ENCODE results near the gene HOTAIR.

Gene HOTAIR

DNA sequence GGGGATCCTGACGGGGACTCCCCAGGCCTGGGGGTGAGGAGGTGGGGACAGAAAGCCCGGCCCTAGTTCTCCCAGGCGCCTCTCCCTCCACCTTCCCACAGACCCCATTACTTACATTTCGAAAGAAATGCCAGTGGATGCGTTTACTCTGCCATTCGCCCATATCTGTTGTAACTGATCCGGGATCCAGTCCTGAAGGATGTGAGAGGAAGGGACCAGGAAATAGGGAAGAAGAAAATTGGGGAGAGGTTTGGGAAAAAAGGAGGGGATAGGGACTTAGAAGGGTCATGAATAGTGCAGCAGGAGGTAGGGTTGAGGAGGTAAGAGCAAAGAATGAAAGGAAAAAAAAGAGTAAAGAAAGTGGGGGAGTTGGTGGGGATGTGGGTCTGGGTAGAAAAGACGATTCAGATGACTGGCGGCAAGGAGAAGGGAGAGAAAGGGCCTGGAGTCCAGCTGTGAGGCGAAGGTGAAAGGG is 18.9 kb downstream of the HOTAIR start:
- no peak for DNase-seq

DNA sequence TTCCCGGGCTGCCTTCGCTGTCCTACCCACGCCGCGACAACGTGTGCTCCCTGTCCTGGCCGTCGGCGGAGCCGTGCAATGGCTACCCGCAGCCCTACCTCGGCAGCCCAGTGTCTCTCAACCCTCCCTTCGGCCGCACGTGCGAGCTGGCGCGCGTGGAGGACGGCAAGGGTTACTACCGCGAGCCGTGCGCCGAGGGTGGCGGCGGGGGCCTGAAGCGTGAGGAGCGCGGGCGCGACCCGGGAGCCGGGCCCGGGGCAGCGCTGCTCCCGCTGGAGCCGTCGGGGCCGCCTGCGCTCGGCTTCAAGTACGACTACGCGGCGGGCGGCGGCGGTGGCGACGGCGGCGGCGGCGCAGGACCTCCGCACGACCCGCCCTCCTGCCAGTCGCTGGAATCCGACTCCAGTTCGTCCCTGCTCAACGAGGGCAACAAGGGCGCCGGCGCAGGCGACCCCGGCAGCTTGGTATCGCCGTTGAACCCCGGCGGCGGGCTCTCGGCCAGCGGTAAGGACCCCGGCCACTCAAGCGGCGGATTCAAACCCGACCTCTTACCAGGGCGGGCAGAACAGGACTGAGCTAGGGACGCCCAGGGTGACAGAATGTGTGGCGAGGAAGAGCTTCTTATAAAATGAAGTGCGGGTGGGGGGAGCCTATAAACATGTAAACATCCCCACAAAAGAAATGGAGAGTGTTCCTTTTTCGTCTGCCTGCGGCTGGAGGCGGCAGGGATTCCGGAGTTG is 19.5 kb downstream of the HOTAIR start:
- no peak for DNase-seq

DNA sequence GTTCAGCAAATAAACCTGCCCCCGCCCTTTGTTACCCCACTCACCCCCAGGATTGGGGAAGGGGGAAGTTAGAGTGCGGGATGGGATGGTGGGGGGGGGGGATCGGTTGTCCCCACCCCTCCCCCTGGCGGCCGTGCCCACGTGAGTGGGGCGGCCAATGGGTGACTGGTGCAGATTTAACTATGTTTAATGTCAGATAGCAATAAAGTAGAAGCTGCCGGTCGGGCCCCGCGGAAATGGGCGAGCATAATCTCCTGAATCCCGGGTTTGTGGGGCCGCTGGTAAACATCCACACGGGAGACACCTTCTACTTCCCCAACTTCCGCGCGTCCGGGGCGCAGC is 20.1 kb downstream of the HOTAIR start, which contains the start of gene HOXC12:
TSS of gene HOXC12 (plus strand) at position 210 of the 342 bp plus-strand sequence. CDS start at position 237, 27 bp downstream.
- DNase-seq: no peak

DNA sequence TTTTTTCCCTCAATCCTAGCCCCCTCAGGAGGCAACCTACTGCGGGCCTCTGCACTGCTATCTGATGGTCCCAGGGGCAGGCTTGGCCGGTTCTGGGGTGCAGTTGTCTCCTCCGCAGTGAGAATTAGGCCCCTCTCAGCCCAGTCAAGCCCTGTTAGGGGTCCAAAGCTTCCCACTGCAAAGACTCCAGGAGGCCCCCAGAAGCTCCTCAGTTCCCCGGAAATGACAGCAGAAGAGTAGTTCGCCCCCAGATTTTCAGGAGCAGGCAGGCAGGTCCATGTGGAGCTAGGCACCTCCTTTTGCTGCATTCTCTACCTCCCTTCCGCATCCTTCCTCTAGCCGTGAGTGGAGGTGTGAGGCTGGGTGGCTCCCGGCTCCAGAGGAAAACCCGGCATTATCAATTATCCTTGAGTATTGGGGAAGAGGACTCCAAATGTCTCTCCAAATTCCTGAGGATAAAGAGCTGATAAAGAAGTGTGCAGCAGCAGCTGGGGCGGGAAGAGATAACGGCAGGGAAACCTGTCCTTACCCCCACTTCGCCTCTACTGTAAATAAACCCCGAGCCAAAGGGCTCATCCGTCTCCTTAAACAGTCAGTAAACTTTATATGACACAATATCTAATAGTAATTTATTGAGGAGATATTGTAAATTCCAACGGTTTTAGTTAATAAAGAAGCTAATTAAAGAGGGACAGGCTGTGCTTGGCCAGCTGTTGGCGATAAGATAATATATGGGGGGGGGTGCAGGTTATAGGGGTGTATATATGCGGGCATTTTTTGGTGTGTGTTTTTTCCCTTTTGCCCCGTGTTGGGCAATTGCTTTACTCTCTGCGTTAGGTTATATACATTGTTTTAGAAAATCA is 20.7 kb downstream of the HOTAIR start:
- no peak for DNase-seq

DNA sequence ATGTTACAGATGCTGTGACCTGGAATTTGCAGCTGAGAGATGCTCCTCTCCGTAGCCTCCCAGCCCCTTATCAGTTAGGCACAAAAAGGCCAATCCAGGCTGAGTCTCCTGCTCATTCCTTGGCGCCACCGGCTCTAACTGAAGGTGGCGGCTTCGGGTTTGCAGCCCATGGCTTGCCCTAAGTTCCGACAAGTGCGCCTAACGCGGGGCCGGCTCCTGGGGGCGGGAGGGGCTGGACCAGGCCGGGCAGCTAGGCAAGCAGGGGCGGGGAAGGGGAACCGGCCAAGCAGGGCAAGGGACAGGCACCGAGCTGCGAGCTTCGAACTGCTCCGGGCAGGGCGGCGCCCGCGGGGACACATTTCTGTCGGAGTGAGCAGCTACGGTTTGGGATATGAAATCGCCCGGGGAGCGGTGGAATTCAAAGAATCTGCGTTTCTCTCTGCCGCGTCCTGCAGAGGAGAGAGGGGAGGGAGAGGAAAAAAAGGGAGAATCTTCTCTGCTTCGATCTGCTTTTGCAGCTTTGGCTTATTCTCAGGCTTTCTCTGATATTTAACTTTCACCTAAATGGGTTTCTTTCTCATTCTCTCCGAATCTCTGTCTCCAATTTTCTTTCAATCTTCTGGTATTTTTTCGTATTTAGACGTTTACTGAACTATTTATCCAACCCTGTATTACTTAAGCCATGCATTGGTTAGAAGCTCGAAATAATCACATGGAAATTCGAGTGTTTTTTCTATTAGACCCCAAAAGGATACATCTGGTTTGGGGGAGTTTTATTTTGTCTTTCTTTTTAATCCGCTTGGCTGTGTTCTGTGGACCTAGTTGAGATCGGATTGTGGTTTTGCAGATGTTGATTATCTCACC is 21.7 kb downstream of the HOTAIR start:
- DNase-seq: no peak

DNA sequence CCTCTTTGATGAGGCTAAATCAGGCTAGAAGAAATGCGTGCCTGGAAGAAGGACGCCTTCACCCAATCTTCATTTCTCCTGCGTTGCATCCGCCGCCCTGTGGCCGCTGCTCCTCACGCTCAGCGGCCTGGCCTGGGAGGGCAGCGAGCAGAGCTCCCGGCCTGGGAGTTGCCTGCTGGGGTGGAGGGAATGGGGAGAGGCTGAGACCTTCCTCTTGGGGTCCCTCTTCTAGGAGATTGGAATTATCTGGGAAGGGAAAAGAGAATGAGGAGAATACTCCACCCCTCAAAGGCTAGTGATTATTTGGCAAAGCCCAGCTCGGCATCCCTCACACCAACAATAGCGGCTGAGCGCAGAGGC is 22.4 kb downstream of the HOTAIR start:
- DNase-seq: no peak

DNA sequence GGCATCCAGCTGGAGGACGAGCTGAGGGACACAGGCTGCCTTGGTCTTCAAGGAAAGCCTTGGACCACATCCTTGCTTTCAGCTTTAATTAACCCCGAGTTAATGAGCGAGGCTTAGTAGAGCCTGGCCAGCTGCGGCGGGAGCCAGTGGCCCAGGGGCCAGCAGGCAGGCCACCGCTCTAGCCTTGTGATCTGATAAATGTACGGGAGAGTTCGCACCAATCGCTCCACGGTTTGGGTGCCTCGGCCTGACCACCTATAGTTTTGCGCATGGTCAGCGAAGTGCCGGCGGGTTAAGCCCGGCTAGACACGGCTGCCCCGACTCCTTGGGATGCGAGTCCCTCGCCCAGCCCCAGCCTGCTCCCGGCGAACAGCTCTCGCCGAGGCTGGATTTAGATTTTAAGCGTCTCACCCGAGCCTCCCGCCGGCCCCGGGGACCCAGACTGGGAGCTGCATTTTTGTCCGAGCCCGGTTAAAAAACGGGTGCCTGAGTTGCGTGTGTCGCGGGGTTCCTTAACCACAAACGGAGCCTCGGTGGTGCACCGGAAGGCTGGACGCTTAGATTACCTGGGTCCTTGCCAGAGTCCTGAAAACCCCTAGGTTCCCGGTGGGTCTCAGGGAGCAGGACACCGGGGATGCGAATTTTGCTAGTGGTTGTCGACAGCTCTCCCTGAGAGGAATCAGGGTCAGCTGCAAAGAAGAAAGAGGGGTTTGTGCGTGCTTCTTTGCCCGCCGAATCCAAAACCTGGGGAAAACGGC is 23.0 kb downstream of the HOTAIR start:
- DNase-seq: no peak

DNA sequence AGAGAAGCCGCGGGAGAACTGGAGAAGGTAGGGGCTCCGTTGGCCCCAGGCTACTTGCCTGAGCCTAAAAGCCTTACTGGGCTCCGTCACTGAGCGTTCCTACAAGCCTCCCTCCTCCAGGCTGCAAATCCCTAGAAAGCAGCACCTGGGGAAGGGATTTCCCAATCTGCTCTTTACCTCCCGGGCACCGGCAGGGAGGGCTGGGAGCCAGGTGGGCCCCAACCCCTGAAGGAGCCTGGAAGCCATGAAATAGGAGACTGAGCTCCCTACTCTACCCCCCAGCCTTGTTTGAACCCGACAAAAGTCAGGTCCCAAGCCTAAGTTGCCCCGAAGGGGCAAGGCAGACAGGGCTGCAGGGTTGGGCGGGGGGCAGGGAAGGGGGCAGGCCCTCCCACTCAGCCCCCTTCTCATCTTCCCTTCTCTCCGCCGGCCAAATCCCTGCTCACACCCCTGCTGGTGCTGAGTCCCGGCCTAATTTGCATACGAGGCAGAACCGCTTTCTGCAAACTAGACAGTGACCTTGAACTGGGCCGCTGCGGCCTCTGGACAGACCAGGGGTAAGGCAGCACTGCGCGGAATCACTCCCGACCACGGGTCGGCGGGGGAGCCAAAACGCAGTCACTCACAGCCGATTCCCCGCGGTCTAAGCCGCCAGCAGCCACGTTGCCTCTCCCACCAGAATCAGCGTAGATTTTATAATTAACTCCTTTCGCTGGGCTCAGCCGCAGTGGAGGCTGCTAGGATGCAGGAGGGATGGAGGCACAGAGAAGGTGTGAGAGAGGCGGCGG is 23.8 kb downstream of the HOTAIR start:
- DNase-seq: no peak

DNA sequence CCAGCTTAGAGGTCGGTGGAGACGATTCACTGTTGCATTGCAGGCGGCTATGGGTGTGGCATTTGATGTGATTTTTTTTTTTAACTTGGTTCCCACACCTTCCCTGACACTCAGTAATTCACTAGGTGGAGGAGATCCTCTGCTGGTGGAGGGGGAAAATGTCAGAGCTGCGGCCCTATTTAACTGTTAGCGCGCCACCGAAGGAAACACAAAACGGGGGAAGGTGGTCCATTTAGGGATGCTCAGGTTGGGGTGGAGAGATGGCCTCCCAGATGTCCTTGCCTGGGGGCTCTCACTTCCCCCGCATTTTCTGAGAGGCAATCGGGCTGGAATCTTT is 24.3 kb downstream of the HOTAIR start:
- DNase-seq: no peak

DNA sequence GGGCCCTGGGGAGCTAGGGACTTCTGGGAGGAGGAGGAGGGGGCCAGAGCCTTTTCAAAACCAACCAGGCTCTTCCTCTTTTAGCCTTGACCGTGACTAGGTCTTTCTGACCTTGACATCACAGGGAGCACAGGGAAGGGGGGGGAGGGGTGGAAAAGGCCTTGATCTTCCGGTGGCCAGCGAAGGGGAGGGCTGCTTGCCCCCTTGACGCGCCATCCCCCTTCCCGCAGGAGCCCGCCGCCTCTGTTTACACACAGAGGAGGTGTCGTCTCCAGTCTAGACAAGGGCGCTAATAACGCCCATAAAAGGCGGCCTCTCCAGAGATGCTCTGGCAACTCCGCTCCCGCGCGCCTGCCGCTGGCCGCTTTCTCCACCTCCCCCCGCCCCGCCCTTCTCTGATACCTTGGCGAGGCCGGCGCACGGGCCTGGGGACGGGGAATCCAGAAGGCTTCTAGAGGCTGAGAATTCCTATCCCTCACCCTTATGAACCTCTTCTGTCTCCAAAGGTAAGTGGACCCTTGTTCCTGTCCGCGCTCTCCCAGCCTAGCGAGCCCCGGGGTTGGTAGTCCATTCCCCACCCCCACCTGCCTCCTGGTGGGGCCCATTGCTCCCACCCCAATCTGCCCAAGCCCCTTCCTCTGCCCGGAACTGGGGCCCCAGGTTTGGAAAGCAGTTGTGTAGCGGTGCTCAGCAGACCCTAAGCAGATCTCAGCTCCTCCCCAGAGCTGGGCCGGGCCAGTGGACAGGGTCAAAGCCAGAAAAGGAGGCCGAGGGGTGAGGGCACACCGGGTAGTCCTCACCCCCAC is 24.9 kb downstream of the HOTAIR start:
- no peak for DNase-seq

DNA sequence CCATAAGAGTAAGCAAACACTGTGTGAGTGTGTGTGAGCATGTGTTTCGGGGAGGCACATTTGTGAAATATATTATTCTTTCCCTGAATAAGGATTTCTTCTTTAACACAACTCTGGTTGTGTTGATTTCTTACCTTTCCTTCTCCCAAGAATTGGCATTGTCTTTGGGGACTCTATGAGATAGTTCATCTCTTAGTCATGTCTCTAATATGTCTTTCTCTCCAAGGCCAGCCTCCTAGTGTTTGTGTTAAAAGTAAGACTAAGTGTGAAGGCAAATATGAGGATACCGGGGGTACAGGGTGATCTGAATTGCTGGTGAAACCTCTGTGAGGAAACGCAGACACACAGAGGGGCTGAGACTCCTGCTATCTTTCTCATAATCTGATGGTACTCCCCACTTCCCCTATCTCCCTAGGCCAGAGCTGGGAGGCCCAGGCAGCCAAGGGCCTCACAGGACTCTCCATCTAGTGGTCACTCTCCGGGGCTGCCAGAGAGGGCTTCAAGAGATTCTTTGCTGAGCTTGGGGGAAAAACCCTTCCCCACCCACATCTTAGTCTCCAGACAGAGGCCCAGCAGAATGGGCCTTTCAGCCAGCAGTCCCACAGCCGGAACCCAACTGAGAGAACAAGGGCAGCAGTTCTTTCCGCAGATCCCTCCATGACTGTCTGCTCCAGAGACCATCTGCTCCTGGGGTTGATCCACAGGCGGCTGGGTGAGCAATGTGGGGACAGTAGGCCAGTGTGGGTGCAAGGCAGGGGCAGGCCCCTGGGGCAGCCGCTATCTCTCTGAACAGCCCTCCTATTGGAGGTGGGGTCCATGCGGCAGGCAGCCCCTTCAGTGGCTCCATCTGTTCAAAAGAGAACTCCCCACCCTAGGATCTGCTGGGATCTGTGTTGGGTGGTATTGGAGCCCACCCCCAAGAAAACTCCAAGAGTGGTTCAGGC is 25.8 kb downstream of the HOTAIR start:
- no peak for DNase-seq

DNA sequence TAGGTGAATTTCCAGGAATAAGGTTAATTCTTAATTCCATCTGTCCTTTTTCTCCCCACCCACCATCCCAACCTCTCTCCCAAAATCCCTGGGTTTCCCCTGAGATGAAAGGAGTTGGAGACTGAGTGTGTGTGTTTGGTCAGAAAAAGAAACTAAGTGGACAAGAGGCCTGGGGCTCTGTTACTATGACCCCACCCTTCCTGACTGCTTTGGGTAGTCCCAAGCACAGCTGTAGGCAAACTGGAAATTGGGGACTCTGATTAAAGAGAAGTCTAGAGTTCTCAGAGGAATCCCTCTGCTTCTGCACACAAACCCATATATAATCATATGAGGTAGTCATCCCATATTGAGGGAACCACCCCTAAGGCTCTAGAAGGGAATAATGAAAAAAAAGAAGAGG is 27.0 kb downstream of the HOTAIR start:
- DNase-seq: no peak

DNA sequence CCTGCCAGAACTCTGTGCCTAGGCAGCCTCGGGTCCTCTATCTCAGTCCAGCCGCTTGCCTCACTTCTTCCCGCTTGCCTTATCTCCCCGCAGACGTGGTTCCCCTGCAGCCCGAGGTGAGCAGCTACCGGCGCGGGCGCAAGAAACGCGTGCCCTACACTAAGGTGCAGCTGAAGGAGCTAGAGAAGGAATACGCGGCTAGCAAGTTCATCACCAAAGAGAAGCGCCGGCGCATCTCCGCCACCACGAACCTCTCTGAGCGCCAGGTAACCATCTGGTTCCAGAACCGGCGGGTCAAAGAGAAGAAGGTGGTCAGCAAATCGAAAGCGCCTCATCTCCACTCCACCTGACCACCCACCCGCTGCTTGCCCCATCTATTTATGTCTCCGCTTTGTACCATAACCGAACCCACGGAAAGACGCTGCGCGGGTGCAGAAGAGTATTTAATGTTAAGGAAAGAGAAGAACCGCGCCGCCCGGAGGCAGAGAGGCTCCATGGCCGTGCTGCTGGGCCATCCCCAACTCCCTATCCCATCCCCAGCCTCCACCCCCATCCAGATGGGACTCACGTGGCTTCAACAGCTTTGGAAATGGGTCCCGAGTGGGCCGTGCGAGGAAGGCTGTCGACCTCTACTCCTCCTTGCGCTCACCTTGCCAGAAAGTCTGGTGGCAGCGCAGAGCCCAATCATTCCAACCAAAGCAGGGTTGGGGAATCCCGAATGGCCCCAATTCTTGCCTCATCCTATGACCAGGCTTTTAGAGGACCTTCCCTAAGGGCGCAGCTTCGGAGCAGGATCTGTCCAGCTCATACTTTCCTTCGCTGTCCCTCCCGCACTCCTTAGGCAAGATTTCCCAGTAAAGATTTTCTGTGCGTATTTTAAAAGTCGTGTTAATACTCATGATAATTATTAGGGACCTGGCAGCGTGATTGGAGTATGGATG is 29.6 kb downstream of the HOTAIR start:
- no peak for DNase-seq

DNA sequence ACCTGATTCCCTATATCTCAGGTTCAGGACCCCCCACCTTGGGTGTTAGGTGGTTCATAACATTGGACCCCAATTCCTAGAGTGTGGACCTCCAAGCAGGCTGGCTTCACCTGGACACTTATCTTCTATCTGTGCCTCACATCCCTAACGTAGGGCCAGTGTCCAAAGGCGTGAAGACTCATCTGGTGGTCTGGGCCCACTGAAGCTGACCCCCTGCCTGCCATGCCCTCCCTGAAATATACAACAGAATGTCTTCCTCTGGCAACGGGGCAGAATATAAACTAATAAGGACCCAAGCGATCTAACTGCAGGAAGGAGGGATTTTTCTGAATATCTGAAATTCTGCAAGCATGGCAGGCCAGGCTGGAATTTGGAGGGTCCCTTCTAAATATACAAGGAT is 30.5 kb downstream of the HOTAIR start:
- DNase-seq: no peak

DNA sequence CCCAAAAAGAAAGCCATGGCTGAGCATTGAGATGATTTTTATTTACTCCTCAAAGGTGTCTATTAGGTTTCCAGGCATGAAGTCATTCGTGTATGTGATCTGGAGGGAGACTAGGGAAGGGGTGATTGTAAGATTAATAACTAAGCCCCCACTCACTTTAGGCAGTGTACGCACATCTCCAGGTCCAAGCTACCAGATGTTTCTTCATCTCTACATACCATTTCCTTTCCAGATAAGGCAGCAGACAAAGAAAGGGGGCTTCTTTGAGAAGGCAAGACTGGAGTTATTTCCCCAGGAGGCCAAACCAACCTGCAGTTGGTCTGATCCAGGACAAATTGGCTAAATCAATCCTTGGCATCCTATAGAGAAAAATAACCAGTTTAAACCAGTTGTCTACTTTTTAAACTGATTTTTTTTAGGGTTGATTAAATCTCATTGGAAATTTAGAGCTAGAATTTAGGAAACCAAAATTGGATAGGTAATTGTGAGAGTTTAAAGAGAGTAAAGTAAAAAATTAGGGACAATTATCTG is 32.2 kb downstream of the HOTAIR start:
- no peak for DNase-seq

DNA sequence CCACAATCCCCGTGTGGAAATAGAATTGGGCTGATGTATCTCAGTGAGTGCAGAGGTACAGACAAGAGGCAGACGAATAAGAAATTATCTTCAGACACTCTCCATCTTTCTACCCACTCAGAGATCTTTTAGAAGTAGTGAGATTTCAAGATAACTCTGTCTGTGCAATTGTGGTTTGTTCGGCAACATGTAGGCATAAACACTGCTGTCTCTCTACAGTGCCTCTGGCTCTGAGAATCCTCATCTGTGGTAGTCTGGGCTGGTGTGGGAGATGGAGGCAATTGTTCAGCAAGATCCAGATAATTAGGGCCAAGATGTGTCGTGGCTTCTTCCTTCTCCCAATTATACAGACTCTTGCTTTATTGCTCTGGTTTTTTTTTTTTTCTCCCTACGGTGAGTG is 33.0 kb downstream of the HOTAIR start:
- DNase-seq: no peak

DNA sequence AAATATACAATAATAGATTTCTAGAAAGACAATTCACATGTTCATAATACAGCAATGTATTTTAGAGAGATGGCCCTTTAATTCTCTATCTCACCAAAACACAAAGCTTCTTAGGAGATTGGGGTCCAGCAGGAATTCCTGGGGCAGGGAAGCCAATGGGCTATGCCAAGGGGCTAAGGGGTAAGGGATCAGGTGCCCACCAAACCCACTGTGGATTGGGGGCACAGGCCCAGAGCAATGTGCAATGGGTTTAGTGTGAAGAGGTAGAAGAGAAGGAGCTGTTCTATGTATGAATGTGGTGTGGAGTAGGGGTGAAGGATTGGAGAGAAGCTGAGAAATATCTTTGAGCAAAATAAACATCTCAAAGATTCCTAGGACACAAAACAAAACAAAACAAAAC is 33.6 kb downstream of the HOTAIR start:
- DNase-seq: no peak

DNA sequence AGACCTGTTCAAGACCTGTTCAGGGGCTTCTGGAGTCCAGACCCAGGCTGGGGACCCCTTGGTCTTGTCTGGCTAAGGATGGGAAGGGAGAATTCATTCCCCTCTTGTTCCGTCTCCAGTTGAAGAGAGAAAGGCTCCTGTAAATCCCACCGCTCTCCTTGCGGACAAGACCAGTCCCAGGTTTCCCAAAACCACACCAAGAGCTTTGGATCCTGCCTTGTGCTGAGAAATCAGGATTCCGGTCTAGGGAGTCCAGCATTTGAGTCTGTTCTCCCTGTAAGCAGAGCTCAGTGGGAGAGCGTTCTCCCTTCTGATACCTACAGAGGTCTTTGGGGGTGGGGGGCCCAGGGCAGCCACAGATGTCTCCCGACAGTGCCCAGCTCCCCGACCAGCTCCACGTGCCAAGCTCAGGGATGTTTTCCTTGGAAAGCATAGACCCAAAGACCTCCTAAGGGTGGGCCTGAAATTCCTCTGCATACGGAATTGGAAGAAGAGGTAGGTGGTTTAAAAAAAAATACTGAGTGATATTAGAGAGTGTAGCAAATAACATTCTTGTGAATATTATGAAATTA is 34.2 kb downstream of the HOTAIR start:
- no peak for DNase-seq
